ENCODE results near the gene TMEM174.

The TMEM174 gene

DNA sequence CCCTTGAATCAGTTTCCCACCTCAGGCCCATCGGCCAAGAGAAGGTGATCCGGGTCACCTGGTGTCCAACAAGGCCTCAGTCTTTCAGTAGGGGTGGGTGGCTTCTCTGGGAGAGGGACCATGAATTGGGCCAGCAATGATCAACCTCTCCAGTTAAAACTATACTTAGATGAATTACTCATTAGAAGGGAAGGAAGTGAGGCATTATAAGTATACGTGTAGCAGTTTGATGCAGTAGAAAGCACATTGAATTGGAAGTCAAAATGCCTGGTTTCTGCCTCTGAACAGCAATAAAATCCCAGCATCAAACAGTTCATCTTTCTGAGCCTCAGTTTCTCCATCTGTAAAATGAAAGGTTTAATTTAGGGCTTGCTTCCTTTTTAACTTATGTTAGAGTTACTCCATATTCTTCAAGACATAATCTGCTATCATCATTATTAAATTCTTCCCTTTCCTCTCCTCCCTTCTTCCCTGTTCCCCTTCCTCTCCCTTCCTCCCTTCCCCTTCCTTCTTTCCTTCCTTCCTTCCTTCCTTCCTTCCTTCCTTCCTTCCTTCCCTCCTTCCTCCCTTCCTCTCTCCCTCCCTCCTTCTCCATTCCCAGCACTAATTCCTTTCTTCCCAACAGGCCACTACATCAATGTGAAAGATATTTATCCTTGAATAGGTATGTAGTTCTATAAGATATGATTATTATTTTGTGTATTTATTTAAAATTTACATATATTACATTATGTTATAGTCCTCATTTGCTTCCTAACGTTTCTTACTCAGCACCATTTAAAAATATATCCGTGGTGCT, 18.6 kb upstream of the TMEM174 start:
- H3K9me3 ChIP-seq (ENCODE audit: severe bottlenecking), result no peaks in the 10 kb centered on the region
- H3K36me3 ChIP-seq, result no peaks in the 10 kb centered on the region
- no peak for TF ChIP-seq CTCF (IDR thresholded peaks at IDR 0.05; ENCODE audit: low read depth, low read length)
- DNase-seq, result no peak
- H3K27ac ChIP-seq, result no peak overlapping the region
- no peak overlapping the region for H3K4me3 ChIP-seq (ENCODE audit: low read depth, low read length)
- no peaks in the 10 kb centered on the region for H3K27me3 ChIP-seq (ENCODE audit: insufficient read depth, low read depth, severe bottlenecking)

- no peaks in the 10 kb centered on the region for H3K36me3 ChIP-seq
- no peak for DNase-seq
- no peak overlapping the region for H3K4me3 ChIP-seq (ENCODE audit: low read depth, low read length)
- no peak for TF ChIP-seq CTCF (IDR thresholded peaks at IDR 0.05; ENCODE audit: low read depth, low read length)
- no peaks in the 10 kb centered on the region for H3K9me3 ChIP-seq (ENCODE audit: severe bottlenecking)
- H3K27ac ChIP-seq, result no peak overlapping the region
- H3K27me3 ChIP-seq (ENCODE audit: insufficient read depth, low read depth, severe bottlenecking), result no peaks in the 10 kb centered on the region
Observed at GRCh38 chr5:73155271-73156222, 17.4 kb upstream of the TMEM174 start.

GRCh38 chr5:73157414-73158303, 15.3 kb upstream of the TMEM174 start:
- no peak for DNase-seq
- no peak for TF ChIP-seq CTCF (IDR thresholded peaks at IDR 0.05; ENCODE audit: low read depth, low read length)
- Histone ChIP-seq H3K27me3 (ENCODE audit: insufficient read depth, low read depth, severe bottlenecking) (no peaks in the 10 kb centered on the region), H3K36me3 (no peaks in the 10 kb centered on the region), H3K4me3 (ENCODE audit: low read depth, low read length) (no peak overlapping the region), H3K9me3 (ENCODE audit: severe bottlenecking) (no peaks in the 10 kb centered on the region), H3K27ac (no peak overlapping the region)

DNA sequence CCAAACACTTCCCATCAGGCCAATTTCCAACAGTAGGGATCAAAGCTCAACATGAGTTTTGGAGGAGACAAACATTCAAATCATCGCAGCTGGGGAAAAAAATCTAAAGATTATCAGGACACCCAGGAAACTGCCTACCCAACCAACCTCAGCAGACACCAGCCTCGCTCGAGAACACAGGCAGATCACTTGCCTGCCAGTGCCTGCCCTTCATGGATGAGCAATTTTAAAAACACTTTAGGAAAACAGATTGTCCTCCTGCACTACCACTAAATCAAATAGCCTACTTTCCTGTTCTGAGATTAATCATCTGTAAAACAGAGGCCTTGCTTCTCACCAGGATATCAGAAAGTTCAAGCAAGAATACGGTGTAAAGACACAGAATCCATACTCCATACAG, 14.7 kb upstream of the TMEM174 start:
- Histone ChIP-seq H3K36me3 (no peaks in the 10 kb centered on the region), H3K4me3 (ENCODE audit: low read depth, low read length) (no peak overlapping the region), H3K27me3 (ENCODE audit: insufficient read depth, low read depth, severe bottlenecking) (no peaks in the 10 kb centered on the region), H3K27ac (no peak overlapping the region), H3K9me3 (ENCODE audit: severe bottlenecking) (no peaks in the 10 kb centered on the region)
- no peak for TF ChIP-seq CTCF (IDR thresholded peaks at IDR 0.05; ENCODE audit: low read depth, low read length)
- no peak for DNase-seq

- Histone ChIP-seq H3K36me3 (no peaks in the 10 kb centered on the region), H3K27ac (no peak overlapping the region), H3K9me3 (ENCODE audit: severe bottlenecking) (no peaks in the 10 kb centered on the region), H3K4me3 (ENCODE audit: low read depth, low read length) (no peak overlapping the region), H3K27me3 (ENCODE audit: insufficient read depth, low read depth, severe bottlenecking) (no peaks in the 10 kb centered on the region)
- DNase-seq, result no peak
- no peak for TF ChIP-seq CTCF (IDR thresholded peaks at IDR 0.05; ENCODE audit: low read depth, low read length)
Observed at GRCh38 chr5:73160239-73160671, 12.7 kb upstream of the TMEM174 start.

Data from WERI-Rb-1 (cell line).